Endodermal cell (in vitro differentiated cells): ENCODE data around the gene ROR2. TPM values are rescaled to one million over a fixed set of nuclear protein-coding genes. Genes with fewer than 3 reads are reported as not detected.
A peak's percentile ranks its signal among the peaks of the same experiment; 100 is the strongest.
"Not testable (repeated sequence)": the region's sequence is repeated elsewhere in the genome, so short reads cannot be mapped to it uniquely, and the experiment has no call there.

Source experiments
- DNase-seq: peaks from one replicate; pipeline ENCODE4 v3.0.0-alpha.2; 2017
- H3K27ac ChIP-seq: 2 replicates; pipeline ENCODE4 v1.5.1; 2013; ENCODE audit warnings: mild to moderate bottlenecking, low read depth, low read length, moderate library complexity
- H3K27me3 ChIP-seq: 2 replicates; pipeline ENCODE4 v1.6.1; 2013; ENCODE audit warnings: mild to moderate bottlenecking, low read length, moderate library complexity; ENCODE audit not compliant: insufficient read depth, control insufficient read depth, poor library complexity, severe bottlenecking
- H3K36me3 ChIP-seq: 2 replicates; pipeline ENCODE4 v1.7.0; 2013; ENCODE audit warnings: mild to moderate bottlenecking, low read length, moderate library complexity; ENCODE audit not compliant: control insufficient read depth, insufficient read depth
- H3K4me1 ChIP-seq: one replicate; pipeline ENCODE4 v1.7.0; 2013; ENCODE audit warnings: low read length; ENCODE audit not compliant: control insufficient read depth, insufficient read depth
- H3K4me3 ChIP-seq: 2 replicates; pipeline ENCODE4 v1.5.1; 2013; ENCODE audit warnings: mild to moderate bottlenecking, low read length, moderate library complexity
- H3K9ac ChIP-seq: 2 replicates; pipeline ENCODE4 v1.6.1; 2013; ENCODE audit warnings: mild to moderate bottlenecking, low read length, moderate library complexity; ENCODE audit not compliant: poor library complexity, severe bottlenecking; ENCODE audit errors: extremely low read depth
- H3K9me3 ChIP-seq: 2 replicates; pipeline ENCODE4 v1.6.1; 2013; ENCODE audit warnings: mild to moderate bottlenecking, low read length, moderate library complexity; ENCODE audit not compliant: control insufficient read depth
- H3K27ac Mint-ChIP-seq: 2 replicates; pipeline ENCODE4 v1.8.0; 2020; ENCODE audit warnings: mixed read lengths
- H3K27me3 Mint-ChIP-seq: 2 replicates; pipeline ENCODE4 v1.8.0; 2021; ENCODE audit warnings: mild to moderate bottlenecking, mixed read lengths; ENCODE audit not compliant: insufficient read depth
- H3K36me3 Mint-ChIP-seq: 2 replicates; pipeline ENCODE4 v1.8.0; 2020; ENCODE audit warnings: low read depth, mixed read lengths
- H3K4me1 Mint-ChIP-seq: 2 replicates; pipeline ENCODE4 v1.8.0; 2020; ENCODE audit warnings: mixed read lengths
- H3K4me3 Mint-ChIP-seq: 2 replicates; pipeline ENCODE4 v1.8.0; 2020; ENCODE audit warnings: mild to moderate bottlenecking, moderate library complexity, mixed read lengths
- H3K9me3 Mint-ChIP-seq: 2 replicates; pipeline ENCODE4 v1.8.0; 2020; ENCODE audit warnings: mild to moderate bottlenecking, mixed read lengths
- CTCF ChIP-seq: fragments of 200-600 bp; sonication (generic); conservative IDR thresholded peaks from 2 replicates; pipeline ENCODE4 v1.5.0; 2021; ENCODE audit warnings: antibody characterized with exemption, mild to moderate bottlenecking
- WGBS, 2 experiments: methylation state at CpG; one replicate each; pipeline versions ENCODE4 v1.1.5 to v1.1.7; 2013; ENCODE audit warnings: missing lambda C conversion rate in 2 of 2, mixed read lengths in 1 of 2; ENCODE audit not compliant: insufficient coverage in 1 of 2, insufficient read length in 1 of 2; 5-methylcytosine and 5-hydroxymethylcytosine counted together
- total RNA-seq, 2 donors: library from RNA; stranded (reverse); fragmentation: NEBNext Ultra II Directional in 1 of 2; extraction: Animal tissue kit (Norgen Biotek cat#: 25700) in 1 of 2; gene quantifications; 2 replicates in 1 of 2; 3 replicates in 1 of 2; pipeline ENCODE4 v1.2.1, GENCODE V29; 2021

ROR2 gene
- total RNA-seq, 2 donors from 2014 or later: 104 to 160 TPM

GRCh38 chr9:91985692-91986091, 35.7 kb upstream of the ROR2 start:
- Mint-ChIP-seq H3K4me1 (no peaks in the 10 kb centered on the region), H3K4me3 (no peak overlapping the region), H3K36me3 (peaks cover 1% of the 10 kb centered on the region), H3K27ac (no peak overlapping the region), H3K9me3 (peaks cover 33% of the 10 kb centered on the region), H3K27me3 (peaks cover 59% of the 10 kb centered on the region)
- H3K9me3 ChIP-seq: peaks cover 16% of the 10 kb centered on the region
- DNase-seq: no peak
- no peaks in the 10 kb centered on the region for H3K36me3 ChIP-seq
- H3K4me3 ChIP-seq: no peak overlapping the region
- H3K27me3 ChIP-seq: no peaks in the 10 kb centered on the region
- no peak for TF ChIP-seq CTCF
- no peak overlapping the region for H3K27ac ChIP-seq
- no peaks in the 10 kb centered on the region for H3K4me1 ChIP-seq
- no peak overlapping the region for H3K9ac ChIP-seq
- WGBS, 2 experiments: 91 to 93% methylated on average over 2 of the region's 2 CpGs

- Histone ChIP-seq H3K9me3 (peaks cover 15% of the 10 kb centered on the region), H3K27ac (no peak overlapping the region), H3K36me3 (no peaks in the 10 kb centered on the region), H3K9ac (no peak overlapping the region), H3K4me3 (no peak overlapping the region), H3K4me1 (no peaks in the 10 kb centered on the region), H3K27me3 (no peaks in the 10 kb centered on the region)
- H3K27me3 Mint-ChIP-seq: peaks cover 15% of the 10 kb centered on the region
- no peak overlapping the region for H3K27ac Mint-ChIP-seq
- H3K9me3 Mint-ChIP-seq: peaks cover 33% of the 10 kb centered on the region
- WGBS, 2 experiments: 46 to 75% methylated on average over 4 to 6 of the region's 6 CpGs
- peak; percentile 88 for DNase-seq
- no peaks in the 10 kb centered on the region for H3K36me3 Mint-ChIP-seq
- peak; percentile 84 for TF ChIP-seq CTCF
- H3K4me3 Mint-ChIP-seq: no peak overlapping the region
- H3K4me1 Mint-ChIP-seq: peaks cover 1% of the 10 kb centered on the region
Observed at GRCh38 chr9:91978740-91979414, 28.8 kb upstream of the ROR2 start.

- not testable (repeated sequence) for H3K27ac ChIP-seq, H3K4me3 ChIP-seq, H3K4me1 ChIP-seq, DNase-seq, H3K27me3 Mint-ChIP-seq, H3K9ac ChIP-seq, H3K9me3 ChIP-seq, H3K4me3 Mint-ChIP-seq, H3K36me3 ChIP-seq, H3K36me3 Mint-ChIP-seq, H3K27me3 ChIP-seq, H3K27ac Mint-ChIP-seq, H3K9me3 Mint-ChIP-seq
- WGBS, 2 experiments: 87% methylated on average over 2 of the region's 2 CpGs; no CpG with 5 or more reads in 1 of the 2 experiments
- peaks cover 14% of the 10 kb centered on the region for H3K4me1 Mint-ChIP-seq
Observed at GRCh38 chr9:91975254-91975653, 25.2 kb upstream of the ROR2 start.

- no peak overlapping the region for H3K27ac ChIP-seq
- H3K4me3 ChIP-seq: no peak overlapping the region
- H3K4me3 Mint-ChIP-seq: no peak overlapping the region
- no peaks in the 10 kb centered on the region for H3K36me3 Mint-ChIP-seq
- no peak for DNase-seq
- H3K27me3 ChIP-seq: no peaks in the 10 kb centered on the region
- no peak overlapping the region for H3K9ac ChIP-seq
- H3K9me3 Mint-ChIP-seq: no peaks in the 10 kb centered on the region
- WGBS, 2 experiments: 80 to 88% methylated on average over 1 to 2 of the region's 2 CpGs
- H3K27me3 Mint-ChIP-seq: peaks cover 14% of the 10 kb centered on the region
- TF ChIP-seq CTCF: no peak
- peaks cover 5% of the 10 kb centered on the region for H3K4me1 ChIP-seq
- H3K27ac Mint-ChIP-seq: no peak overlapping the region
- no peaks in the 10 kb centered on the region for H3K36me3 ChIP-seq
- peaks cover 13% of the 10 kb centered on the region for H3K4me1 Mint-ChIP-seq
- H3K9me3 ChIP-seq: no peaks in the 10 kb centered on the region
Observed at GRCh38 chr9:91972711-91973110, 22.7 kb upstream of the ROR2 start.
